H1 (cell line): ENCODE results near the gene PARP15. TPM values are rescaled to one million over a fixed set of nuclear protein-coding genes. Genes with fewer than 3 reads are reported as not detected.

Experiments
- CTCF ChIA-PET: fragments of 300-600 bp; sonication (Branson Sonifier 250); formaldehyde crosslinking; loops from one replicate; lab custom pipeline; 2021; ENCODE audit not compliant: partially characterized antibody; lab: Charles Lee
- POLR2A ChIA-PET: fragments of 300-600 bp; sonication (Branson Sonifier 250); formaldehyde crosslinking; loops from one replicate; lab custom pipeline; 2021; ENCODE audit warnings: inconsistent platforms; ENCODE audit not compliant: partially characterized antibody; lab: Charles Lee
- DNase-seq, 2 experiments: peaks; one replicate each; pipeline versions ENCODE4 v3.0.0 to v3.0.0-alpha.2; 2010 to 2022; ENCODE audit warnings: low spot score in 2 of 2, low read depth in 1 of 2, mixed read lengths in 1 of 2
- FAIRE-seq: peaks from 2 replicates; lab custom pipeline; 2011; peaks lifted over from hg19 to GRCh38; lab: Jason Lieb, UNC
- H2AFZ ChIP-seq: 2 replicates; pipeline ENCODE4 v1.8.1; 2012; ENCODE audit warnings: low read length, inconsistent platforms
- H2AK5ac ChIP-seq: 2 replicates; pipeline ENCODE4 v1.6.1; 2013; ENCODE audit warnings: low read depth, low read length
- H2BK120ac ChIP-seq: replicated peaks from 2 replicates; pipeline ENCODE3; 2013; ENCODE audit warnings: low read depth, low read length, inconsistent platforms
- H2BK12ac ChIP-seq: 2 replicates; pipeline ENCODE4 v1.6.1; 2013; ENCODE audit warnings: low read depth, low read length
- H2BK15ac ChIP-seq: 2 replicates; pipeline ENCODE4 v1.6.1; 2013; ENCODE audit warnings: low read length
- H2BK20ac ChIP-seq: 2 replicates; pipeline ENCODE4 v1.6.1; 2013; ENCODE audit warnings: low read length
- H2BK5ac ChIP-seq: 2 replicates; pipeline ENCODE4 v1.6.1; 2013; ENCODE audit warnings: low read depth, low read length
- H3K14ac ChIP-seq: 2 replicates; pipeline ENCODE4 v1.6.1; 2013; ENCODE audit warnings: inconsistent platforms; ENCODE audit not compliant: insufficient read length
- H3K18ac ChIP-seq: 2 replicates; pipeline ENCODE4 v1.6.1; 2013; ENCODE audit warnings: low read length; ENCODE audit errors: extremely low read depth
- H3K23ac ChIP-seq: 2 replicates; pipeline ENCODE4 v1.6.1; 2013; ENCODE audit warnings: inconsistent platforms; ENCODE audit not compliant: insufficient read length
- H3K23me2 ChIP-seq: 2 replicates; pipeline ENCODE4 v1.6.1; 2013; ENCODE audit warnings: low read depth, low read length
- H3K27ac ChIP-seq: 2 replicates; pipeline ENCODE4 v1.6.1; 2011; ENCODE audit warnings: low read depth, low read length, inconsistent platforms
- H3K27me3 ChIP-seq, 4 experiments: replicated peaks in 1 of 4; 1 replicate in 1 of 4; 2 replicates in 3 of 4; pipeline versions ENCODE4 v1.6.1 to v1.8.1; 2011 to 2013; ENCODE audit warnings: low read length in 3 of 4, mild to moderate bottlenecking in 3 of 4, inconsistent platforms in 2 of 4, mixed read lengths in 2 of 4, moderate library complexity in 1 of 4; ENCODE audit not compliant: control insufficient read depth in 3 of 4, insufficient read depth in 3 of 4; ENCODE audit errors: extremely low read depth in 1 of 4
- H3K36me3 ChIP-seq, 4 experiments: 2 replicates each; pipeline versions ENCODE4 v1.6.1 to v1.8.1; 2011 to 2013; ENCODE audit warnings: mild to moderate bottlenecking in 4 of 4, low read length in 3 of 4, moderate library complexity in 2 of 4, control low read depth in 1 of 4, inconsistent platforms in 1 of 4; ENCODE audit not compliant: insufficient read depth in 4 of 4, control insufficient read depth in 2 of 4
- H3K4ac ChIP-seq: replicated peaks from 2 replicates; pipeline ENCODE3; 2013; ENCODE audit warnings: low read length, low read depth, mixed read lengths, inconsistent platforms; ENCODE audit not compliant: insufficient read length
- H3K4me1 ChIP-seq, 4 experiments: replicated peaks in 1 of 4; 1 replicate in 1 of 4; 2 replicates in 3 of 4; pipeline versions ENCODE4 v1.6.1 to v1.8.1; 2011 to 2013; ENCODE audit warnings: low read length in 3 of 4, inconsistent platforms in 2 of 4, mixed read lengths in 1 of 4; ENCODE audit not compliant: insufficient read depth in 4 of 4, control insufficient read depth in 3 of 4
- H3K4me2 ChIP-seq, 2 experiments: 2 replicates each; pipeline versions ENCODE4 v1.6.1 to v1.8.1; 2011 to 2013; ENCODE audit warnings: low read depth in 2 of 2, low read length in 2 of 2, control low read depth in 1 of 2, inconsistent platforms in 1 of 2, mild to moderate bottlenecking in 1 of 2; ENCODE audit not compliant: insufficient read depth in 1 of 2
- H3K4me3 ChIP-seq, 4 experiments: fragments of 200-600, 300-600 bp in 1 of 4; sonication (generic), shearing (Covaris generic), sonication (Bioruptor Twin) in 1 of 4; 2 replicates each; pipeline versions ENCODE4 v1.5.1 to v1.8.1; 2011 to 2016; ENCODE audit warnings: low read length in 4 of 4, low read depth in 3 of 4, control low read depth in 2 of 4, inconsistent platforms in 2 of 4, mild to moderate bottlenecking in 2 of 4, mixed read lengths in 1 of 4, moderate library complexity in 1 of 4; ENCODE audit not compliant: insufficient read depth in 2 of 4; ENCODE audit errors: extremely low read depth in 1 of 4
- H3K56ac ChIP-seq: replicated peaks from 2 replicates; pipeline ENCODE3; 2013; ENCODE audit warnings: low read depth, mild to moderate bottlenecking, mixed read lengths, low read length, inconsistent platforms; ENCODE audit not compliant: insufficient read length
- H3K79me1 ChIP-seq: 2 replicates; pipeline ENCODE4 v1.6.1; 2013; ENCODE audit warnings: low read depth, low read length, control low read depth
- H3K79me2 ChIP-seq, 2 experiments: 2 replicates each; pipeline versions ENCODE4 v1.6.1 to v1.8.1; 2012 to 2013; ENCODE audit warnings: low read length in 2 of 2, mild to moderate bottlenecking in 2 of 2, inconsistent platforms in 1 of 2; ENCODE audit not compliant: insufficient read depth in 2 of 2, control insufficient read depth in 1 of 2
- H3K9ac ChIP-seq, 4 experiments: replicated peaks in 1 of 4; 1 replicate in 1 of 4; 2 replicates in 3 of 4; pipeline versions ENCODE4 v1.6.1 to v1.8.1; 2011 to 2013; ENCODE audit warnings: low read depth in 3 of 4, low read length in 3 of 4, control low read depth in 2 of 4, mild to moderate bottlenecking in 2 of 4, moderate library complexity in 2 of 4, inconsistent platforms in 1 of 4; ENCODE audit errors: extremely low read depth in 1 of 4
- H3K9me3 ChIP-seq, 2 experiments: 2 replicates each; pipeline versions ENCODE4 v1.6.1 to v1.8.1; 2012 to 2013; ENCODE audit warnings: mild to moderate bottlenecking in 2 of 2, moderate library complexity in 2 of 2, control low read depth in 1 of 2, inconsistent platforms in 1 of 2, low read depth in 1 of 2, low read length in 1 of 2, mixed read lengths in 1 of 2; ENCODE audit not compliant: insufficient read depth in 2 of 2
- H4K20me1 ChIP-seq, 2 experiments: replicated peaks in 1 of 2; 2 replicates each; pipeline versions ENCODE3 to v1.8.1; 2011 to 2013; ENCODE audit warnings: inconsistent platforms in 2 of 2, low read length in 2 of 2, mild to moderate bottlenecking in 1 of 2; ENCODE audit not compliant: insufficient read depth in 2 of 2, control insufficient read depth in 1 of 2
- H4K5ac ChIP-seq: 2 replicates; pipeline ENCODE4 v1.6.1; 2013; ENCODE audit warnings: low read length, low read depth, mixed read lengths, inconsistent platforms; ENCODE audit not compliant: insufficient read length
- H4K8ac ChIP-seq: 2 replicates; pipeline ENCODE4 v1.8.0; 2013; ENCODE audit warnings: mild to moderate bottlenecking, moderate library complexity, low read length, inconsistent platforms; ENCODE audit not compliant: insufficient read depth; ENCODE audit errors: extremely low read depth
- H4K91ac ChIP-seq: replicated peaks from 2 replicates; pipeline ENCODE3; 2013; ENCODE audit warnings: low read length, mixed read lengths, inconsistent platforms; ENCODE audit not compliant: insufficient read length
- SP1 ChIP-seq: IDR thresholded peaks from 2 replicates; pipeline ENCODE4 v1.6.1; 2011; ENCODE audit warnings: low read depth, low read length
- WGBS, 2 experiments: shearing (Covaris generic) in 1 of 2; methylation state at CpG; one replicate each; pipeline versions ENCODE4 v1.1.6 to v1.1.7; 2013 to 2015; ENCODE audit warnings: low lambda C conversion rate in 2 of 2, mixed read lengths in 2 of 2, inconsistent platforms in 1 of 2, low coverage in 1 of 2, missing lambda C conversion rate in 1 of 2; ENCODE audit not compliant: insufficient replicate concordance in 2 of 2, insufficient coverage in 1 of 2, insufficient read length in 1 of 2; ENCODE audit errors: extremely low coverage in 1 of 2, missing lambda C conversion rate in 1 of 2; 5-methylcytosine and 5-hydroxymethylcytosine counted together
- polyA plus RNA-seq, 7 experiments: library from polyadenylated mRNA; depleted of rRNA in 3 of 7; stranded (reverse) in 5 of 7; unstranded in 2 of 7; fragments of >200 nt in 5 of 7; fragments of 200-250 nt in 2 of 7; gene quantifications; 1 replicate in 5 of 7; 2 replicates in 1 of 7; 4 replicates in 1 of 7; pipeline versions ENCODE4 v1.2.1 to v1.2.3, GENCODE V29; 2011 to 2013; ENCODE audit warnings: missing spikeins in 2 of 7, mixed read lengths in 2 of 7
- total RNA-seq: library from RNA; stranded (reverse); fragmentation: NEBNext Ultra II Directional; extraction: Animal tissue kit (Norgen Biotek cat#: 25700); gene quantifications from 2 replicates; pipeline ENCODE4 v1.2.1, GENCODE V29; 2021

The PARP15 gene
- total and polyA plus RNA-seq, 2 of the 8 experiments (the other 6 are each of a cell fraction or from before 2014, with no cell fraction given), result 0.37 to 0.45 TPM

- POLR2A ChIA-PET, result interaction anchor here (1.4 kb wide), 1 partner anchor 13 kb away, joined by 3 read pairs; no protein-coding TSS in a partner anchor
- H3K4me2 ChIP-seq, result no peak overlapping the region
Measured at GRCh38 chr3:122538956-122539490, 38.4 kb upstream of the PARP15 start.

More at GRCh38 chr3:122538956-122539490, 38.4 kb upstream of the PARP15 start:
- H2BK20ac ChIP-seq, result no peak overlapping the region
- H4K20me1 ChIP-seq, result no peaks in the 10 kb centered on the region
- H4K5ac ChIP-seq, result no peak overlapping the region
- 91% methylated on average over 7 of the region's 7 CpGs; no CpG with 5 or more reads in 1 of the 2 experiments for WGBS, 2 experiments
- no peak overlapping the region for H2BK120ac ChIP-seq
- no peak overlapping the region for H2AK5ac ChIP-seq
- no peak overlapping the region for H3K23ac ChIP-seq
- no peak for TF ChIP-seq SP1
- no peak overlapping the region for H3K27ac ChIP-seq
- no peak overlapping the region for H3K18ac ChIP-seq
- no peak overlapping the region for H4K8ac ChIP-seq
- H3K79me2 ChIP-seq, result no peaks in the 10 kb centered on the region
- no peaks in the 10 kb centered on the region for H3K27me3 ChIP-seq
- H3K4me1 ChIP-seq, result peaks cover 0 to 7% (median 2%) of the 10 kb centered on the region in 4 experiments; a peak in 3 of 7 replicates
- H3K4me3 ChIP-seq, result no peak overlapping the region
- no peak overlapping the region for H3K56ac ChIP-seq
- no peaks in the 10 kb centered on the region; a peak in 1 of 4 replicates for H3K9me3 ChIP-seq
- no peak overlapping the region for H3K9ac ChIP-seq
- no peak overlapping the region for H2BK12ac ChIP-seq
- no peak overlapping the region for H2BK5ac ChIP-seq
- H2AFZ ChIP-seq, result no peak overlapping the region
- FAIRE-seq (no peak), DNase-seq (no peak)
- H3K23me2 ChIP-seq, result no peaks in the 10 kb centered on the region
- H4K91ac ChIP-seq, result no peak overlapping the region
- no peak overlapping the region for H3K14ac ChIP-seq
- H3K36me3 ChIP-seq, result no peaks in the 10 kb centered on the region
- CTCF ChIA-PET, result interaction anchor here (0.7 to 1.3 kb wide), 2 partner anchors 9 to 21 kb away, joined by 3 to 4 read pairs; no protein-coding TSS in a partner anchor
- no peak overlapping the region for H3K4ac ChIP-seq
- no peaks in the 10 kb centered on the region for H3K79me1 ChIP-seq
- no peak overlapping the region for H2BK15ac ChIP-seq
